ENCODE data around the gene FGFRL1.

FGFRL1 gene

GRCh38 chr4:1024882-1025545, 13.6 kb downstream of the FGFRL1 start:
- DNase-seq = no peak

GRCh38 chr4:1026115-1026514, 14.7 kb downstream of the FGFRL1 start:
- DNase-seq = no peak

GRCh38 chr4:1027219-1027914, 15.9 kb downstream of the FGFRL1 start:
- DNase-seq = no peak

GRCh38 chr4:1027915-1028238, 16.5 kb downstream of the FGFRL1 start:
- no peak for DNase-seq

- no peak for DNase-seq
Measured at GRCh38 chr4:1028574-1029220, 17.3 kb downstream of the FGFRL1 start.

- no peak for DNase-seq
Measured at GRCh38 chr4:1029529-1029928, 18.1 kb downstream of the FGFRL1 start.

- DNase-seq = no peak
Measured at GRCh38 chr4:1030031-1030430, 18.6 kb downstream of the FGFRL1 start.

- no peak for DNase-seq
Measured at GRCh38 chr4:1030559-1030958, 19.1 kb downstream of the FGFRL1 start.

- DNase-seq = no peak
Measured at GRCh38 chr4:1031346-1031745, 19.9 kb downstream of the FGFRL1 start.

GRCh38 chr4:1031956-1032795, 20.8 kb downstream of the FGFRL1 start:
- no peak for DNase-seq

GRCh38 chr4:1032861-1033260, 21.4 kb downstream of the FGFRL1 start:
- no peak for DNase-seq

- DNase-seq = peak; percentile 59
Measured at GRCh38 chr4:1033840-1034551, 22.6 kb downstream of the FGFRL1 start.

- DNase-seq = no peak
Measured at GRCh38 chr4:1035510-1035909, 24.1 kb downstream of the FGFRL1 start.

- no peak for DNase-seq
Measured at GRCh38 chr4:1036095-1036494, 24.7 kb downstream of the FGFRL1 start.

GRCh38 chr4:1036976-1037810, 25.8 kb downstream of the FGFRL1 start:
- no peak for DNase-seq

- no peak for DNase-seq
Measured at GRCh38 chr4:1038948-1039492, 27.6 kb downstream of the FGFRL1 start.

GRCh38 chr4:1039493-1040343, 28.3 kb downstream of the FGFRL1 start:
- DNase-seq = peak; percentile 57

- no peak for DNase-seq
Measured at GRCh38 chr4:1040344-1041146, 29.1 kb downstream of the FGFRL1 start.

GRCh38 chr4:1041147-1041935, 29.9 kb downstream of the FGFRL1 start:
- peak; percentile 72 for DNase-seq
